Ishikawa (cell line): ENCODE data around the gene CPLANE1.

ENCODE experiments used
- CEBPB ChIP-seq: IDR thresholded peaks from 2 replicates; pipeline ENCODE4 v1.6.1; 2012
- CREB1 ChIP-seq: IDR thresholded peaks from 2 replicates; pipeline ENCODE4 v1.6.1; 2012; ENCODE audit warnings: low read depth
- EGR1 ChIP-seq: IDR thresholded peaks from 2 replicates; pipeline ENCODE4 v1.6.1; 2012
- EP300 ChIP-seq: IDR thresholded peaks from 2 replicates; pipeline ENCODE4 v1.6.1; 2012; ENCODE audit warnings: borderline replicate concordance
- FOXM1 ChIP-seq: IDR thresholded peaks from 2 replicates; pipeline ENCODE4 v1.6.1; 2012; ENCODE audit warnings: low read depth, borderline replicate concordance
- MAX ChIP-seq: IDR thresholded peaks from 2 replicates; pipeline ENCODE4 v1.6.1; 2012
- NFIC ChIP-seq: IDR thresholded peaks from 2 replicates; pipeline ENCODE4 v1.6.1; 2012
- RAD21 ChIP-seq: IDR thresholded peaks from 2 replicates; pipeline ENCODE4 v1.6.1; 2012; ENCODE audit warnings: low read depth
- REST ChIP-seq: IDR thresholded peaks from 2 replicates; pipeline ENCODE4 v1.6.1; 2012; ENCODE audit warnings: low read depth, mild to moderate bottlenecking
- TAF1 ChIP-seq: IDR thresholded peaks from 2 replicates; pipeline ENCODE4 v1.6.1; 2012; ENCODE audit warnings: low read depth, mild to moderate bottlenecking
- TCF12 ChIP-seq: IDR thresholded peaks from 2 replicates; pipeline ENCODE4 v1.6.1; 2012; ENCODE audit warnings: low read depth
- TEAD4 ChIP-seq: IDR thresholded peaks from 2 replicates; pipeline ENCODE4 v1.6.1; 2012
- USF1 ChIP-seq: IDR thresholded peaks from 2 replicates; pipeline ENCODE4 v1.6.1; 2012
- YY1 ChIP-seq: IDR thresholded peaks from 2 replicates; pipeline ENCODE4 v1.6.1; 2012; ENCODE audit warnings: low read depth
- ZBTB7A ChIP-seq: IDR thresholded peaks from 2 replicates; pipeline ENCODE4 v1.6.1; 2012; ENCODE audit warnings: low read depth

The CPLANE1 gene

GRCh38 chr5:37255774-37256358, 6.7 kb upstream of the CPLANE1 start:
- TF ChIP-seq EP300 (no peak), CEBPB (no peak), ZBTB7A (no peak), MAX (no peak), YY1 (no peak), CREB1 (no peak), TAF1 (no peak), TEAD4 (no peak), TCF12 (no peak), RAD21 (no peak), FOXM1 (no peak), USF1 (no peak), EGR1 (no peak), NFIC (no peak), REST (no peak)

GRCh38 chr5:37254581-37254980, 5.4 kb upstream of the CPLANE1 start:
- TF ChIP-seq MAX (no peak), TCF12 (no peak), TEAD4 (no peak), TAF1 (no peak), ZBTB7A (no peak), CEBPB (no peak), NFIC (no peak), EP300 (no peak), EGR1 (no peak), REST (no peak), RAD21 (no peak), FOXM1 (no peak), CREB1 (no peak), USF1 (no peak), YY1 (no peak)

GRCh38 chr5:37251665-37252064, 2.5 kb upstream of the CPLANE1 start:
- TF ChIP-seq MAX, result no peak
- TF ChIP-seq TEAD4, result no peak
- peak; percentile 61 for TF ChIP-seq USF1
- TF ChIP-seq RAD21, result no peak
- TF ChIP-seq CREB1, result no peak

- no peak for TF ChIP-seq NFIC
- no peak for TF ChIP-seq YY1
- TF ChIP-seq USF1, result 0 out of 2 replicates have a peak, but pooled peaks have one; percentile 29
- peak; percentile 58; the same call in 1 of the 2 replicates for TF ChIP-seq MAX
- TF ChIP-seq REST, result no peak
- TF ChIP-seq TCF12, result no peak
- TF ChIP-seq RAD21, result no peak
Measured at GRCh38 chr5:37249815-37250164, 614 bp upstream of the CPLANE1 start.
